NCI-H446 (cell line): ENCODE measurements around the gene FOXJ2.
"Not testable (repeated sequence)": the region's sequence is repeated elsewhere in the genome, so short reads cannot be mapped to it uniquely, and the experiment has no call there.

Source experiments
- DNase-seq, 2 experiments: peaks; one replicate each; lab custom pipeline; 2025; lab: John Stamatoyannopoulos, UW

The FOXJ2 gene

GRCh38 chr12:8030189-8030588 is 2.3 kb upstream of the FOXJ2 start:
- DNase-seq: no peak

- DNase-seq: not testable (repeated sequence)
Observed at GRCh38 chr12:8031017-8031416, 1.5 kb upstream of the FOXJ2 start.

GRCh38 chr12:8031872-8032241 is 659 bp upstream of the FOXJ2 start:
- no peak for DNase-seq

GRCh38 chr12:8033153-8034044 is 883 bp downstream of the FOXJ2 start:
- peak in 1 of 2 experiments; percentile 19 for DNase-seq

- DNase-seq: no peak
Observed at GRCh38 chr12:8034802-8035201, 2.3 kb downstream of the FOXJ2 start.

- DNase-seq: no peak
Observed at GRCh38 chr12:8035440-8036010, 3.0 kb downstream of the FOXJ2 start.

GRCh38 chr12:8036346-8036745 is 3.8 kb downstream of the FOXJ2 start:
- no peak for DNase-seq

- no peak for DNase-seq
Observed at GRCh38 chr12:8037046-8037663, 4.6 kb downstream of the FOXJ2 start.

- DNase-seq: no peak
Observed at GRCh38 chr12:8037947-8038346, 5.4 kb downstream of the FOXJ2 start.

GRCh38 chr12:8038659-8039114 is 6.2 kb downstream of the FOXJ2 start:
- DNase-seq: no peak

GRCh38 chr12:8040791-8041190 is 8.3 kb downstream of the FOXJ2 start:
- DNase-seq: no peak

GRCh38 chr12:8045952-8046944 is 13.7 kb downstream of the FOXJ2 start:
- DNase-seq: peak; percentile 38 to 57

GRCh38 chr12:8047842-8048241 is 15.3 kb downstream of the FOXJ2 start:
- DNase-seq: no peak

- no peak for DNase-seq
Observed at GRCh38 chr12:8048906-8049305, 16.4 kb downstream of the FOXJ2 start.

- DNase-seq: no peak
Observed at GRCh38 chr12:8050600-8051250, 18.2 kb downstream of the FOXJ2 start.

GRCh38 chr12:8052679-8053078 is 20.2 kb downstream of the FOXJ2 start:
- DNase-seq: no peak

GRCh38 chr12:8054816-8055215 is 22.3 kb downstream of the FOXJ2 start:
- no peak for DNase-seq

- DNase-seq: no peak
Observed at GRCh38 chr12:8057306-8057705, 24.8 kb downstream of the FOXJ2 start.

- no peak for DNase-seq
Observed at GRCh38 chr12:8057839-8058238, 25.3 kb downstream of the FOXJ2 start.

- DNase-seq: no peak
Observed at GRCh38 chr12:8058506-8058905, 26.0 kb downstream of the FOXJ2 start.

- no peak for DNase-seq
Observed at GRCh38 chr12:8064131-8064530, 31.6 kb downstream of the FOXJ2 start.
